Stimulated activated CD4-positive, alpha-beta T cell treated with anti-CD3 and anti-CD28 coated beads, Interleukin-4, amount 100 ng/mL, for 48 hours (primary cell): ENCODE data around the gene SLC49A3.
"Not testable (repeated sequence)": the region's sequence is repeated elsewhere in the genome, so short reads cannot be mapped to it uniquely, and the experiment has no call there.

Source experiments
- DNase-seq, 2 donors: peaks; one replicate each; pipeline ENCODE4 v3.0.0-alpha.2; 2020; ENCODE audit warnings: low read depth in 2 of 2

The SLC49A3 gene

GRCh38 chr4:722169-722725, 33.3 kb upstream of the SLC49A3 start:
- DNase-seq: no peak

- DNase-seq: no peak
Observed at GRCh38 chr4:721261-722168, 32.6 kb upstream of the SLC49A3 start.

- no peak for DNase-seq
Observed at GRCh38 chr4:720111-720860, 31.3 kb upstream of the SLC49A3 start.

- DNase-seq: no peak
Observed at GRCh38 chr4:718460-718859, 29.5 kb upstream of the SLC49A3 start.

GRCh38 chr4:717601-718320, 28.8 kb upstream of the SLC49A3 start:
- no peak for DNase-seq

GRCh38 chr4:714087-714486, 25.1 kb upstream of the SLC49A3 start:
- DNase-seq: no peak

GRCh38 chr4:712916-713632, 24.1 kb upstream of the SLC49A3 start:
- no peak for DNase-seq

- DNase-seq: no peak
Observed at GRCh38 chr4:712093-712492, 23.1 kb upstream of the SLC49A3 start.

- DNase-seq: no peak
Observed at GRCh38 chr4:710916-711315, 22.0 kb upstream of the SLC49A3 start.

GRCh38 chr4:710116-710515, 21.2 kb upstream of the SLC49A3 start:
- DNase-seq: no peak

- DNase-seq: no peak
Observed at GRCh38 chr4:709348-709747, 20.4 kb upstream of the SLC49A3 start.

- DNase-seq: no peak
Observed at GRCh38 chr4:708631-708933, 19.6 kb upstream of the SLC49A3 start.

GRCh38 chr4:707929-708630, 19.1 kb upstream of the SLC49A3 start:
- no peak for DNase-seq

- DNase-seq: no peak
Observed at GRCh38 chr4:706834-707598, 18.1 kb upstream of the SLC49A3 start.

- not testable (repeated sequence) for DNase-seq
Observed at GRCh38 chr4:706083-706633, 17.2 kb upstream of the SLC49A3 start.

GRCh38 chr4:705278-706082, 16.5 kb upstream of the SLC49A3 start, which contains the start of gene PCGF3:
TSS of gene PCGF3 (plus strand) at chr4:705832. CDS start at chr4:733681, 27,849 bp downstream.
- peak; percentile 97 to 99 for DNase-seq

GRCh38 chr4:704971-705277, 16.0 kb upstream of the SLC49A3 start:
- DNase-seq: no peak

- no peak for DNase-seq
Observed at GRCh38 chr4:704198-704891, 15.4 kb upstream of the SLC49A3 start.
